GM12878 (cell line): ENCODE data around the gene RNU5B-1. TPM values are rescaled to one million over a fixed set of nuclear protein-coding genes. Genes with fewer than 3 reads are reported as not detected.

Experiments
- ATAC-seq: fragments of 200-7000 bp; cut with Tn5 transposase; 3 replicates; pipeline ENCODE4 v1.9.1; 2020; ENCODE audit warnings: mild to moderate bottlenecking, moderate library complexity
- BruUV-seq: library from RNA; stranded (reverse); fragments of 400-500 nt; replicated peaks from 2 replicates; lab custom pipeline; 2021; lab: Mats Ljungman, UMichigan
- CTCF ChIA-PET: fragments of 300-600 bp; sonication (Branson Sonifier 250); formaldehyde crosslinking; extraction: SDS; loops from one replicate; lab custom pipeline; 2021; ENCODE audit warnings: inconsistent platforms; lab: Yijun Ruan, JAX
- POLR2A ChIA-PET: fragments of 350-600 bp; formaldehyde crosslinking; extraction: SDS; loops from one replicate; lab custom pipeline; 2021; ENCODE audit warnings: inconsistent platforms; lab: Charles Lee
- RAD21 ChIA-PET: fragments of 300-600 bp; sonication (Branson Sonifier 250); formaldehyde crosslinking; loops from one replicate; lab custom pipeline; 2023; ENCODE audit warnings: antibody characterized with exemption; ENCODE audit not compliant: unreplicated experiment; lab: Charles Lee
- SMC1A ChIA-PET: fragments of 300-600 bp; sonication (Branson Sonifier 250); formaldehyde crosslinking; loops from one replicate; lab custom pipeline; 2023; ENCODE audit not compliant: unreplicated experiment, uncharacterized antibody; lab: Charles Lee
- DNase-seq: peaks from one replicate; pipeline ENCODE4 v3.0.0-alpha.2; 2011; ENCODE audit warnings: low read depth, low spot score
- FAIRE-seq: peaks from 3 replicates; lab custom pipeline; 2011; peaks lifted over from hg19 to GRCh38; lab: Jason Lieb, UNC
- H2AFZ ChIP-seq: 2 replicates; pipeline ENCODE4 v1.6.0; 2011; ENCODE audit warnings: low read depth, low read length, control low read depth; ENCODE audit not compliant: control insufficient read depth
- H3K27ac ChIP-seq: 2 replicates; pipeline ENCODE4 v1.5.1; 2011; ENCODE audit warnings: control low read depth; ENCODE audit not compliant: control insufficient read depth, insufficient read depth
- H3K27me3 ChIP-seq, 2 experiments: replicated peaks in 1 of 2; 2 replicates each; pipeline versions ENCODE4 v1.6.0 to v1.6.1; 2011; ENCODE audit warnings: low read length in 1 of 2; ENCODE audit not compliant: control insufficient read depth in 2 of 2, insufficient read depth in 2 of 2
- H3K36me3 ChIP-seq, 2 experiments: 2 replicates each; pipeline ENCODE4 v1.5.1; 2011; ENCODE audit warnings: low read length in 1 of 2; ENCODE audit not compliant: control insufficient read depth in 2 of 2, insufficient read depth in 2 of 2
- H3K4me1 ChIP-seq: 2 replicates; pipeline ENCODE4 v1.6.1; 2011; ENCODE audit warnings: mild to moderate bottlenecking, low read length, moderate library complexity, mixed read lengths; ENCODE audit not compliant: control insufficient read depth, insufficient read depth
- H3K4me2 ChIP-seq: 2 replicates; pipeline ENCODE4 v1.6.0; 2011; ENCODE audit warnings: control low read depth; ENCODE audit not compliant: control insufficient read depth, insufficient read depth
- H3K4me3 ChIP-seq: fragments of 200-600 bp; sonication (generic); 2 replicates; pipeline ENCODE4 v1.5.1; 2016
- H3K79me2 ChIP-seq: 2 replicates; pipeline ENCODE4 v1.6.0; 2011; ENCODE audit warnings: low read length; ENCODE audit not compliant: control insufficient read depth, insufficient read depth
- H3K9ac ChIP-seq: 2 replicates; pipeline ENCODE4 v1.8.0; 2011; ENCODE audit warnings: low read length, control low read depth, mixed read lengths; ENCODE audit not compliant: control insufficient read depth, insufficient read depth
- H3K9me3 ChIP-seq: replicated peaks from 3 replicates; pipeline ENCODE4 v1.5.1; 2011; ENCODE audit warnings: mild to moderate bottlenecking, low read length; ENCODE audit not compliant: control insufficient read depth, insufficient read depth
- H4K20me1 ChIP-seq: 2 replicates; pipeline ENCODE4 v1.6.0; 2011; ENCODE audit not compliant: control insufficient read depth, insufficient read depth
- CBX3 ChIP-seq: fragments of 200-600 bp; sonication (generic); IDR thresholded peaks from 2 replicates; pipeline ENCODE4 v1.6.1; 2016; ENCODE audit warnings: low read depth, borderline replicate concordance
- CEBPZ ChIP-seq: fragments of 150-350 bp; IDR thresholded peaks from 2 replicates; pipeline ENCODE4 v1.6.1; 2016; ENCODE audit warnings: low read depth, low read length
- CHD1 ChIP-seq: IDR thresholded peaks from 2 replicates; pipeline ENCODE4 v1.6.1; 2012; ENCODE audit warnings: low read depth, low read length, improper control_type of control experiment
- CTCF ChIP-seq, 3 experiments: IDR thresholded peaks in 2 of 3; conservative IDR thresholded peaks in 1 of 3; 2 replicates each; pipeline ENCODE4 v1.5.1; 2011; ENCODE audit warnings: low read depth in 3 of 3, low read length in 3 of 3, mild to moderate bottlenecking in 3 of 3, control low read depth in 2 of 3, moderate library complexity in 2 of 3, inconsistent platforms in 1 of 3, mixed read lengths in 1 of 3; ENCODE audit not compliant: control insufficient read depth in 2 of 3, insufficient read depth in 1 of 3; ENCODE audit errors: extremely low read depth in 1 of 3
- EGR1 ChIP-seq, 2 experiments: IDR thresholded peaks; 1 replicate in 1 of 2; 2 replicates in 1 of 2; pipeline ENCODE4 v1.6.1; 2011 to 2012; ENCODE audit warnings: low read depth in 2 of 2, low read length in 2 of 2, borderline replicate concordance in 1 of 2, mild to moderate bottlenecking in 1 of 2, moderate library complexity in 1 of 2
- NFXL1 ChIP-seq: fragments of 450-650 bp; IDR thresholded peaks from 2 replicates; pipeline ENCODE4 v1.6.1; 2017; ENCODE audit warnings: antibody characterized with exemption, mild to moderate bottlenecking, borderline replicate concordance
- NR2F1 ChIP-seq: fragments of 450-650 bp; conservative IDR thresholded peaks from 2 replicates; pipeline ENCODE4 v1.6.1; 2017; ENCODE audit warnings: mild to moderate bottlenecking
- PAX8 ChIP-seq: fragments of 450-650 bp; IDR thresholded peaks from 2 replicates; pipeline ENCODE4 v1.6.1; 2017; ENCODE audit warnings: mild to moderate bottlenecking, moderate library complexity
- PRDM15 ChIP-seq: fragments of 450-650 bp; formaldehyde crosslinking; IDR thresholded peaks from 2 replicates; pipeline ENCODE4 v1.4.0; 2020; ENCODE audit warnings: mild to moderate bottlenecking, moderate library complexity
- SMC3 ChIP-seq: IDR thresholded peaks from 2 replicates; pipeline ENCODE4 v1.6.1; 2011; ENCODE audit warnings: low read length, improper control_type of control experiment, borderline replicate concordance
- TARDBP ChIP-seq: IDR thresholded peaks from 2 replicates; pipeline ENCODE4 v1.6.1; 2016; ENCODE audit warnings: borderline replicate concordance
- ZBTB11 ChIP-seq: fragments of 450-650 bp; formaldehyde crosslinking; IDR thresholded peaks from 2 replicates; pipeline ENCODE4 v1.5.0; 2022; ENCODE audit warnings: mild to moderate bottlenecking, missing genetic modification characterization
- WGBS: methylation state at CpG from one replicate; pipeline ENCODE4 v1.1.6; 2016; ENCODE audit warnings: low lambda C conversion rate; ENCODE audit not compliant: insufficient replicate concordance, insufficient coverage; ENCODE audit errors: missing lambda C conversion rate; 5-methylcytosine and 5-hydroxymethylcytosine counted together
- in situ Hi-C: fragments of 300-500 bp; cut with MboI; formaldehyde crosslinking; loops from 9 replicates; pipeline ENCODE4 v1.14.3; 2018; ENCODE audit warnings: mixed read lengths
- intact Hi-C: fragments of 100-400 bp; cut with micrococcal nuclease; formaldehyde crosslinking; loops from one replicate; pipeline ENCODE4 v1.14.2; 2022; ENCODE audit not compliant: unreplicated experiment
- polyA plus RNA-seq, 11 experiments: library from polyadenylated mRNA; depleted of rRNA in 4 of 11; unstranded in 6 of 11; stranded (reverse) in 5 of 11; fragments of >200 nt; fragmentation: Nextera tagmentation in 4 of 11; fragmentation: Illumina TruSeq in 1 of 11; extraction: Ambion mirVana in 4 of 11; extraction: Trizol in 1 of 11; gene quantifications; 1 replicate in 1 of 11; 2 replicates in 10 of 11; pipeline versions ENCODE4 v1.2.1 to v1.2.3, GENCODE V29; 2011 to 2016; ENCODE audit warnings: inconsistent platforms in 2 of 11, missing spikeins in 2 of 11, low read depth in 1 of 11
- total RNA-seq, 4 experiments: library from RNA; depleted of rRNA in 3 of 4; stranded (reverse); fragments of >200 nt in 3 of 4; fragmentation: Illumina TruSeq in 1 of 4; extraction: Trizol in 1 of 4; gene quantifications; 2 replicates each; pipeline versions ENCODE4 v1.2.1 to v1.2.3, GENCODE V29; 2013 to 2021

RNU5B-1 gene
- total and polyA plus RNA-seq, 10 of the 15 experiments (the other 5 are each of a cell fraction or from before 2014, with no cell fraction given): 19.1 TPM; not detected in 9

- TF ChIP-seq EGR1 (IDR thresholded peaks at IDR 0.05; ENCODE audit: borderline replicate concordance in 1 of 2, low read depth in 2 of 2, low read length in 2 of 2) (no peak), PAX8 (no peak), CBX3 (no peak), ZBTB11 (no peak), NFXL1 (no peak), TARDBP (no peak), NR2F1 (no peak), SMC3 (no peak), CEBPZ (no peak), PRDM15 (CRISPR knock-in tag) (no peak), CTCF (IDR thresholded peaks at IDR 0.05 in 2 of 3, conservative IDR thresholded peaks at IDR 0.05 in 1 of 3; ENCODE audit: control insufficient read depth in 2 of 3, extremely low read depth in 1 of 3, insufficient read depth in 1 of 3, low read depth in 3 of 3, low read length in 3 of 3) (no peak), CHD1 (no peak)
- no peaks in the 10 kb centered on the region for H3K79me2 ChIP-seq
- intact Hi-C loops (no loop called here), in situ Hi-C loops (no loop called here)
- FAIRE-seq (no peak), ATAC-seq (no peak), DNase-seq (no peak)
- H4K20me1 ChIP-seq: no peaks in the 10 kb centered on the region
- H3K36me3 ChIP-seq: no peaks in the 10 kb centered on the region
- ChIA-PET POLR2A (no interaction called here), RAD21 (no interaction called here), SMC1A (no interaction called here), CTCF (interaction anchor here (1.1 kb wide), 1 partner anchor 21 kb away, joined by 4 read pairs; no protein-coding TSS in a partner anchor)
- 11% methylated on average over 7 of the region's 7 CpGs for WGBS
- H3K4me1 ChIP-seq: peaks cover 6% of the 10 kb centered on the region
- H3K9me3 ChIP-seq: no peaks in the 10 kb centered on the region
- no peak overlapping the region for H3K4me2 ChIP-seq
- H3K4me3 ChIP-seq: no peak overlapping the region
- H3K27ac ChIP-seq: no peak overlapping the region
- peaks cover 2 to 4% of the 10 kb centered on the region in 2 experiments; a peak in 3 of 4 replicates for H3K27me3 ChIP-seq
- H2AFZ ChIP-seq: no peak overlapping the region
- no TSS peak for BruUV-seq
- no peak overlapping the region for H3K9ac ChIP-seq
These were observed 35.4 kb downstream of the RNU5B-1 start for GRCh38 chr15:65339920-65340319.
